Measurements from ENCODE around the gene LSP1.
A peak's percentile ranks its signal among the peaks of the same experiment; 100 is the strongest.

LSP1 gene

GRCh38 chr11:1824221-1825038 lies 28.5 kb upstream of the LSP1 start:
- ATAC-seq (no peak), DNase-seq (no peak)

GRCh38 chr11:1825039-1825740 lies 27.7 kb upstream of the LSP1 start:
- peak; percentile 37 for ATAC-seq
- peak; percentile 55 for DNase-seq

- DNase-seq (no peak), ATAC-seq (no peak)
Measured at GRCh38 chr11:1825785-1826451, 27.0 kb upstream of the LSP1 start.

GRCh38 chr11:1826552-1827094 lies 26.3 kb upstream of the LSP1 start:
- no peak for ATAC-seq
- DNase-seq, result no peak

GRCh38 chr11:1827095-1827813 lies 25.6 kb upstream of the LSP1 start:
- ATAC-seq, result no peak
- no peak for DNase-seq

- DNase-seq (no peak), ATAC-seq (no peak)
Measured at GRCh38 chr11:1827931-1828330, 25.0 kb upstream of the LSP1 start.

- DNase-seq, result peak; percentile 4
- ATAC-seq, result no peak
Measured at GRCh38 chr11:1828542-1828941, 24.3 kb upstream of the LSP1 start.

- ATAC-seq (no peak), DNase-seq (peak; percentile 3)
Measured at GRCh38 chr11:1829039-1829820, 23.7 kb upstream of the LSP1 start.

GRCh38 chr11:1830004-1830321 lies 22.9 kb upstream of the LSP1 start:
- ATAC-seq (no peak), DNase-seq (peak; percentile 8)

GRCh38 chr11:1830322-1831223 lies 22.3 kb upstream of the LSP1 start:
- DNase-seq, result no peak
- no peak for ATAC-seq

GRCh38 chr11:1831338-1832210 lies 21.3 kb upstream of the LSP1 start:
- DNase-seq (no peak), ATAC-seq (no peak)

GRCh38 chr11:1832211-1832919 lies 20.5 kb upstream of the LSP1 start:
- DNase-seq (peak; percentile 83), ATAC-seq (peak; percentile 54)

GRCh38 chr11:1832920-1833295 lies 20.0 kb upstream of the LSP1 start:
- ATAC-seq, result no peak
- no peak for DNase-seq

GRCh38 chr11:1834062-1834610 lies 18.7 kb upstream of the LSP1 start:
- no peak for DNase-seq

GRCh38 chr11:1834779-1835670 lies 17.9 kb upstream of the LSP1 start, which contains the start of gene SYT8:
TSS of gene SYT8 (plus strand) at chr11:1834990. CDS start at chr11:1835106, 116 bp downstream.
- no peak for ATAC-seq

More at GRCh38 chr11:1834062-1834610, 18.7 kb upstream of the LSP1 start:
- ATAC-seq, result no peak

GRCh38 chr11:1835671-1836010 lies 17.2 kb upstream of the LSP1 start:
- DNase-seq, result peak; percentile 4
- ATAC-seq, result no peak

More at GRCh38 chr11:1834779-1835670, 17.9 kb upstream of the LSP1 start, which contains the start of gene SYT8:
- no peak for DNase-seq

Measured in stimulated activated naive CD8-positive, alpha-beta T cell treated with anti-CD3 and anti-CD28 coated beads, Interleukin-15, Interleukin-2, amounts not matched to agents 100 U/mL and 50 U/mL, for 24 hours (primary cell).